HG02981 (cell line): ENCODE results near the gene EMILIN1.
"Not testable (repeated sequence)": the region's sequence is repeated elsewhere in the genome, so short reads cannot be mapped to it uniquely, and the experiment has no call there.

Experiments
- ATAC-seq: cut with Tn5 transposase; IDR thresholded peaks from one replicate; pipeline ENCODE4 v1.9.1; 2021; ENCODE audit warnings: mild to moderate bottlenecking, moderate library complexity; ENCODE audit not compliant: unreplicated experiment

The EMILIN1 gene

DNA sequence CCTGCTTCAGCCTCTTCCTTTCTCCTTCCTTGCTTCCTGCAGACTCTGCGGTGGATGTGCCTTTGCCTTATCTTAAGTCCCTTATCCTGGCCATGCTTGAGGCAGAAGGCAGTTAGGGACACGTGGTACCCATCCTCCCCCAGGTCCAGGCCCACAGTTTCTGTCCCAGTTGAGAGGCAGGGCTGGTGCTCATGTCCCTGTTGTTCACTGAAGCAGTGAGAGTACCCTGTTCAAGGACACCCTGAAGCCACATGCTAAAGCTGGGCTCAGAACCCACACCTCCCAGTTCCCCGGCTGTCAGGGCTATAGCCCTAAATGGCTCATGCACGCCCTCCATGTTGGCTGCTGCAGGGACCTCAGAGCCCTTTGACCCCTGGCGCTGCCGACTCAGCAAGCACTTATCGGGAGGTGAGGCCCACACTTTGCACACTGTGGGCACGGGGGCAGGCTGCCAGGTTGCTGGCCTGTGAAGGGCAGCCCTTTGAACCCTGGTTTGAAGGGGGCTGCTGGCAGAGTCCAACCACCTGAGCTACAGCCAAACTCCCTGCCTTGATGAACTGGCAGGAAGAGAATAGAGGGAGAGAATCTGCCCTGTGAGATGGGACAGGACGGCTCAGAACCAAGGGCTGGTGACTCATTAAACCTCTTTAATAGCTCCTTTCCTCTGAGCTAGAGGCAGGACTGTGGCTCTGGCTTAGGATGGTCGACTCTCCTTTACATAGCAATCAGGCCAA lies 14.4 kb downstream of the EMILIN1 start:
- no peak for ATAC-seq

DNA sequence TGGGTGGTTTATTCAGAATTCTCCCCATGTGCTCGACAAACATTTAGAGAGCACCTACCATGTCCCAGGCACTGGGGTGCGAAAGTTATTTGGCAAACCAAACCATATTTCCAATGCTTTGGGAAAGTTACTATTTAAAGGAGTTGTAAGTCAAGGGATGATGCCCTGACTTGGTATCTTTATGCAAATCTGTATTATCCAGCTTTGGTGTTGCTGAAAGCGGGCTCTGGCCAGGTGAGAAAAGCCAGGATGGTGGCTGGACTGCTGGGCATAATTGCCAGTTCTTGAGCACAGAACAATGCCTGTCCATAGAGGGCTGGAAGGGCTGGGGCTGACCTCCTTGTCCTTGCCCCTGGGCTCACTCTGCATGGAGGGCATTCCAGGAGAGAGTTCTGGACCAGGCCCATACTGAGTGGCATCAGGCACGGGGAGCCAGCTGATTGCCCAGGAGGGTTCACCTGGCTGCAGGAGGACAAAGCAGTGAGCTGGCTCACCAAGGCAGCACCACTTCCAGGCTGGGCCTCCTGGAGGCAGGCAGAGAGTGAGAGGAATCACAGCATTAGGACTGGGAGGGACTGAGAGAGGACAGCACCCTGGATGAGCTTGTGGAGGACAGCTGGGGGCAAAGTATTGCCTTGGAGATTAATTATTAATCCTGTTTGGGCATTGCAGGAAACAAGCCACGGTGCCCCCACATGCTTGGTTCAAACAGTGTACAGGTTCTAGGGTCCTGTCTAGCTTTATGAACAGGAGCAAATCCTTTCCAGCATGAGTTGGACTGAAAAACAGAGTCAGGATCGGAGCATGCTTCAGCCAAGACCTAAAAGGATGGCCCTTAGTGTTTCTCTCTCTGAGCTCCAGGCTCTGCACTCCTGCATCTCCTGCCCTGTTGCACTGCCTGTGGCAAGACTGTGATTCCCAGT lies 15.3 kb downstream of the EMILIN1 start:
- no peak for ATAC-seq

DNA sequence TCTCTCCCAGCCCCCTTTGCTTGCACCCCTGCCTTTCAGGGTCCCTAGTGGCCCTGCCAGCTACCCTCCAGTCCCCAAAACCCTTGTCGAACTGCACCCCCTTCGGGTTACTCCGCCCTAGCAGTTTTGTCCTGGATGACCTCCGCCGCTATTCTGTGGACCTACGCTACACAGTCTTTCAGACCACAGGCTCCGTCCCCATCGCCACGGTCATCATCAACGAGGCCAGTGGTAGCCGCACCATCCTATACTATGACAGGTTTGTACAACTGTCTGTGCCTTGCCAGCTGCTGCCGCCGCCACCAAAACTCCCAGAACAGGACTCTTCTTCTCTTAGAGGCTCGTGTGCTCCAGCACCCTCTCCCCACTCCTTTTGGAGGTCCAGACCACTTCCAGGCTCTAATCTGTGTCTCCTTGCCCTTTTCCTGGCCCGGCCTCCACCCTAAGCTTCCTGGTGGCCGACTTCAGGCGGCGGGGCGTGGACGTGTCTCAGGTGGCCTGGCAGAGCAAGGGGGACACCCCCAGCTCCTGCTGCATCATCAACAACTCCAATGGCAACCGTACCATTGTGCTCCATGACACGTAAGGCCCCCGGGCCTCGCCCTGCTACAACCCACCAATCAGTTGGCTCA lies 16.1 kb downstream of the EMILIN1 start:
- ATAC-seq: no peak

DNA sequence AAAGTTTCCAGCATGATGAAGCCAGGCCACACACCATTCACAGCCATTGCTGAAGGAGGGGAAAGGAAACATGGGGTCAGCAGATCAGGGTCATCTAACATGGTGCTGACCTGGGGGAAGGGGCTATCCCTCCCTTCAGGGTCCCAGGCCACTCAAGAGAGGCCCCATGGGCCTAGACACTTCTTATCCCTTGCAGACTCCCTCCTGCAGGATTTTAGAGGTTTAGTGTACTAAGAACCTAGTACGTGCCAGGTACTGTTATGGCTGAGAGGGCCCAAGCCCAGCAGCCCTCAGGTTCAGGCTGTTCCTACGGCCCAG lies 17.0 kb downstream of the EMILIN1 start:
- ATAC-seq: no peak

DNA sequence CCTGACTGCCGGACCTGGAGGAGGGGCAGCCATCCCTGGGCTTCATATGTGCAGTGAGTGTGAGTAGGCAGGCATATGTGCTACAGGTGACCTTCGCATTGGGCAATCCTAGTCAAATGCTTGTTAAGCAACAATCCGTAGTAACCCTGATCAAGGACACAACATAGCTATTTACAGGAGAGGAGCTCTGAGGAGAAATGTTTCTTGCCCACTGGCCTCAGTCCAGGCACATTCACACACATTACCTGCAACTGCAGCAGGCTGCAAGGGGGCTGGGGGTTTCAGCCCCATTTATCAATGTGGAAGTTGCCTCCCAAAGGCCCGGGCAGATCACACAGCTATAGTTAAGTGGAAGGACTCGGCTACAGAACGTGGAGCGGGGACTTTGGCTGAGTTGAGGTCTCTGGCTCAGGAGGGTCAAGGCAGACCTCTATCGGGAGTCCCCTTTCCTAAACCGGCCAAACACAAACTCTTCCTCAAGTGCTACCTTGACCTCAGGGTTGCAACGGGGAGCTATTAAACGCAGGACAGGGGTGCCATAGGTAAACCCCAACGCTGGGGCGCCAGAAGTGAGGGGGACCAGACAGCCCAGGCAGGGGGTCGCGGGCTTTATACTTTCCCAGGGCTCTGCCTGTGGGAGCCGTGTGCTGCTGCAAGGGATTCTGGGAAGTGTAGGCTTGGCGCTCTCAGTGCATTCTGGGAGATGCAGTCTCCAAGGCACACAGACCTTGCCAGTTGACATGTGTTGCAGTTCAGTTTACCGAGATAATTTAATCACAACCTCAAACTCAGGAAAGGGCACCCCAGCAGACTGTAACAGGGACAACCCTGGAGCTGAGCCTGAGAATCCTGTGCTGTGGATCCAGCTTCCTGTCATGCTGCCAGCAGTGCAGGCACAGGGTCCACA lies 17.6 kb downstream of the EMILIN1 start:
- ATAC-seq: peak; percentile 56

DNA sequence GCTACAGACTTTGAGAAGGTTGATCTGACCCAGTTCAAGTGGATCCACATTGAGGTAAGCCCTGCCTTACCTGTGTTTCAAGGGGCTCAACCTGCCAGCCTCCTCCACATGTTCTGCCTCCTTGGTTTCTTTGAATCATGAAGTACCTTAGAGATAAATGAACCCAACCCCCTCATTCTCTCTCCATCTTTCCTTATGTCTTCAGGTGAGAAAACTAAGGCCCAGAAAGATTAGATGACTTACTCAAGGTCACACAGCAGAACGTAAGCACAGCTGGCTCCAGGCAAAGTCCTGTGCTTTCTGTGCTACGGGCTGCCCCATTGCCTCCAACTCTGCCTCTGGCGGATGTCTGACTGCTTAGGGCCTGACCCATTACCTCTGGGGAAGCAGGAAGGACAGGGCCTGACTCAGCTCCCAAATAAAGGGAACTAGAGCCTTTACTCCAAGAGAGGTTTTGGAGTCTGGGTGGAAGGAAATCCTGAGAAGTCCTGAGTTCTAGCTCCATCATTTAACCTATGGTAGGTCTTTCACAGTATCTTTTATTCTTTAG lies 18.4 kb downstream of the EMILIN1 start:
- no peak for ATAC-seq

DNA sequence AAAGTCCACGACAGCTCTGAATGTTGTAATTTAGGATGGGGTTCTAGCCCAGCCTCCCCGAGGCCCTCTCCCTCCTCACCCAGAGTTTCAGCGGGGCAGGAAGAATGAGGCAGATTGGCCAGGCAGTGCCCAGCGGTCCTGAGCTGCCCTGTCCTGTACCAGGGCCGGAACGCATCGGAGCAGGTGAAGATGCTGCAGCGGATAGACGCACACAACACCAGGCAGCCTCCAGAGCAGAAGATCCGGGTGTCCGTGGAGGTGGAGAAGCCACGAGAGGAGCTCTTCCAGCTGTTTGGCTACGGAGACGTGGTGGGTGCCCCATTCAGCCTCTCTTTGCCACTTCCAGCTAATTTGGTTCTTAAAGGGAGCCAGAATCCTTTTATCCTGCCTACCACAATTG lies 18.9 kb downstream of the EMILIN1 start:
- no peak for ATAC-seq

DNA sequence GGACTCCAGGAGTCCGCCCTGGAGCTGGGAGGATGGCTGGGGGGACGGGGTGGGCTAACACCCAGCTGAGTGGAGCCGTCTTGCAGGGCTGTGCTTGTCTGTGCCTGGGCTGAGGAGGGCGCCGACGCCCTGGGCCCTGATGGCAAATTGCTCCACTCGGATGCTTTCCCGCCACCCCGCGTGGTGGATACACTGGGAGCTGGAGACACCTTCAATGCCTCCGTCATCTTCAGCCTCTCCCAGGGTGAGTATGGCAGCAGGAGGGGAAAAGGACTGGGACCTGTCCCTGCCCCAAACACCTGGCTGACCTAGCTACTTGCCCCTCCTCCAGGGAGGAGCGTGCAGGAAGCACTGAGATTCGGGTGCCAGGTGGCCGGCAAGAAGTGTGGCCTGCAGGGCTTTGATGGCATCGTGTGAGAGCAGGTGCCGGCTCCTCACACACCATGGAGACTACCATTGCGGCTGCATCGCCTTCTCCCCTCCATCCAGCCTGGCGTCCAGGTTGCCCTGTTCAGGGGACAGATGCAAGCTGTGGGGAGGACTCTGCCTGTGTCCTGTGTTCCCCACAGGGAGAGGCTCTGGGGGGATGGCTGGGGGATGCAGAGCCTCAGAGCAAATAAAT lies 21.0 kb downstream of the EMILIN1 start:
- no peak for ATAC-seq

DNA sequence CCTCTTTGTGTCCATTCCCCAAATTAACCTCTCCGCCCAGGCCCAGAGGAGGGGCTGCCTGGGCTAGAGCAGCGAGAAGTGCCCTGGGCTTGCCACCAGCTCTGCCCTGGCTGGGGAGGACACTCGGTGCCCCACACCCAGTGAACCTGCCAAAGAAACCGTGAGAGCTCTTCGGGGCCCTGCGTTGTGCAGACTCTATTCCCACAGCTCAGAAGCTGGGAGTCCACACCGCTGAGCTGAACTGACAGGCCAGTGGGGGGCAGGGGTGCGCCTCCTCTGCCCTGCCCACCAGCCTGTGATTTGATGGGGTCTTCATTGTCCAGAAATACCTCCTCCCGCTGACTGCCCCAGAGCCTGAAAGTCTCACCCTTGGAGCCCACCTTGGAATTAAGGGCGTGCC lies 21.6 kb downstream of the EMILIN1 start:
- ATAC-seq: no peak

DNA sequence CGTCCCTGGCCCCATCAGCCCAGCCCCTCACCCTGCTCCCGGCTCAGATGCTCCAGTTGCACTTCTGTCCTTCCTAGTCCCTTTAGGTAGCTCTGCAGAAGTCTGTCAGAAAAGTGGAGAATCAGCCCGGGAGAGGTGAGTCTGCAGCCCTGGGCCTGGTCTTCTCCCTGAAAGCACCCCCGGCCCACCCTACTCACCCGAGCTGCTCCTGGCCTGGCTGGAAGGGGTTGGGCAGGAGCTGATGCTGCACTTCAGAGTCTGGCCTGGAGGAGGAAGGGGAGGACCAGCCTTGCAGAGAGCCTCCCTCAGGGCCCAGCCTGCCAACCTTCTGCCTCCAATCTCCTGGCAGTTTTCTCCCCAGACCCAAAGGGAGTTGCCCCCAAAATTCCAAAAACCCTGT lies 23.9 kb downstream of the EMILIN1 start:
- no peak for ATAC-seq

DNA sequence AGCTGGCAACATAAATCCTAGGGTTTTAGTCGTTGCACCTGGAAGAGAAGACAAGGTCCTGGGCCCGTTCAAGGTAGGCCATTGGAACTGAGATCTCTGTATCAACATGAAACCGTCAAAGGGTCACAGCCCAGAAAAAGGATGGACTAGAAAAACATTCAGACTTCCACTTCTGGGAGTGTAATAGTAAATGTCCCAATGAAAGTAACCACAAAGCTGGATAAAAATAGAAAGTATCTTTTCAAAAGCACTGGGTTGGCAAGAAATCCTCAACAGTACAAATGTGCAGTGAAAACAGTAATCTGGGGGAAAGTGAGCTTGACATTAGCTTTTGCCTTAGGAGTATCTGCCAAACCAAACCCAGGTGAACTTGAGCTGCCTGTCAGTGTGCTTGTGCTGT lies 27.6 kb downstream of the EMILIN1 start:
- no peak for ATAC-seq

DNA sequence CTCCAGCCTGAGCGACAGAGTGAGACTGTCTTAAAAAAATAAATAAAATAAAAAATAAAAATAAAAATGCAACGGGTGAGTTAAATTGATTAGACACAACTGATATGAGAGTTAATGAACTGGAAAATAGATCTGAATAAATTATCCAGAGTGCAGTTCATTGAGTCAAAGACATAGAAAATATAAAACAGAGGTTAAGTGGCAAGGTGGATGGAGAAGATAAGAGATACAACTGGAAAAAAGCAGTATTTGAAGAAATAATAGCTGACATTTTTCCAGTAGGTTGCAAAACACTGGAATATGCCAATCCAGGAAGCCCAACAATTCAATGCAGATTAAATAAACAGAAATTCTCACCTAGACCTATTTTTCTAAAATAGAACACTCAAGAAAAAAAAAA lies 29.8 kb downstream of the EMILIN1 start:
- ATAC-seq: no peak

DNA sequence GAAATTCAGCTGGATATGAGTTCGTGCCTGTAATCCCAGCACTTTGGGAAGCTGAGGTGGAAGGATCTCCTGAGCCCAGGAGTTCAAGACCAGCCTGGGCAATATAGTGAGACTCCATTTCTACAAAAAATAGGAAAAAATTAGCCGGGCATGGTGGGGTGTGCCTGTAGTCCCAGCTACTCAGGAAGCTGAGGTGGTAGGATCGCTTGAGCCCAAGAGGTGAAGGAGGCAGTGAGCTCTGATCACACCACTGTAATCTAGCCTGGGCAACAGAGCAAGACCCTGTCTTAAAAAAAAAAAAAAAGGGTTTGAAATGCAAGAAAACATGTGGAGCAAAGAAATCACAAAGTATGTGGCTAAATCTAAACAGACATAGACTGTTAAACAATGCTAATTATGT lies 30.7 kb downstream of the EMILIN1 start:
- no peak for ATAC-seq

DNA sequence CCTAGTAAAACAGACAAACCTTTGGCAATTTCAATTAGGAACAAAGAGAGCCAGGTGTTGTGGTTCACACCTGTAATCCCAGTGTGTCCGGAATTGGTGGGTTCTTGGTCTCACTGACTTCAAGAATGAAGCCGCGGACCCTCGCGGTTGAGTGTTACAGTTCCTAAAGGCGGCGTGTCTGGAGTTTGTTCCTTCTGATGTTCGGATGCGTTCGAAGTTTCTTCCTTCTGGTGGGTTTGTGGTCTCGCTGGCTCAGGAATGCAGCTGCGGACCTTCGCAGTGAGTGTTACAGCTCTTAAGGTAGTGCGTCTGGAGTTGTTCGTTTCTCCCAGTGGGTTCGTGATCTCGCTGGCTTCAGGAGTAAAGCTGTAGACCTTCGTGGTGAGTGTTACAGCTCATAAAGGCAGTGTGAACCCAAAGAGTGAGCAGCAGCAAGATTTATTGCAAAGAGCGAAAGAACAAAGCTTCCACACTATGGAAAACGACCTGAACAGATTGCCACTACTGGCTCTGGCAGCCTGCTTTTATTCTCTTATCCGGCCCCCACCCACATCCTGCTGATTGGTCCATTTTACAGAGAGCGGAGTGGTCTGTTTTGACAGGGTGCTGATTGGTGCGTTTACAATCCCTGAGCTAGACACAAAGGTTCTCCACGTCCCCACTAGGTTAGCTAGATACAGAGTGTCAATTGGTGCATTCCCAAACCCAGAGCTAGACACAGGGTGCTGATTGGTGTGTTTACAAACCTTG lies 32.4 kb downstream of the EMILIN1 start:
- not testable (repeated sequence) for ATAC-seq

DNA sequence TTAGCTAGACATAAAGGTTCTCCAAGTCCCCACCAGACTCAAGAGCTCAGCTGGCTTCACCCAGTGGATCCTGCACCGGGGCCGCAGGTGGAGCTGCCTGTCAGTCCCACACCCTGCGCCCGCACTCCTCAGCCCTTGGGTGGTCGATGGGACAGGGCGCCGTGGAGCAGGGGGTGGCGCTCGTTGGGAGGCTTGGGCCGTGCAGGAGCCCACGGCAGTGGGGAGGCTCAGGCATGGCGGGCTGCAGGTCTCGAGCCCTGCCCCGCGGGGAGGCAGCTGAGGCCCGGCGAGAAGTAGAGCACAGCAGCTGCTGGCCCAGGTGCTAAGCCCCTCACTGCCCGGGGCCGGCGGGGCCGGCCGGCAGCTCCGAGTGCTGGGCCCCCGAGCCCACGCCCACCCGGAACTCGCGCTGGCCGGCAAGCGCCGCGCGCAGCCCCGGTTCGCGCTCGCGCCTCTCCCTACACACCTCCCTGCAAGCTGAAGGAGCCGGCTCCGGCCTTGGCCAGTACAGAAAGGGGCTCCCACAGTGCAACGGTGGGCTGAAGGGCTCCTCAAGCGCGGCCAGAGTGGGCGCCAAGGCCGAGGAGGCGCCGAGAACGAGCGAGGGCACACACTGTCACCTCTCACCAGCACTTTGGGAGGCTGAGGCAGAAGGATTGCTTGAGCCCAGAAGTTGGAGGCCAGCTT lies 33.1 kb downstream of the EMILIN1 start:
- not testable (repeated sequence) for ATAC-seq

DNA sequence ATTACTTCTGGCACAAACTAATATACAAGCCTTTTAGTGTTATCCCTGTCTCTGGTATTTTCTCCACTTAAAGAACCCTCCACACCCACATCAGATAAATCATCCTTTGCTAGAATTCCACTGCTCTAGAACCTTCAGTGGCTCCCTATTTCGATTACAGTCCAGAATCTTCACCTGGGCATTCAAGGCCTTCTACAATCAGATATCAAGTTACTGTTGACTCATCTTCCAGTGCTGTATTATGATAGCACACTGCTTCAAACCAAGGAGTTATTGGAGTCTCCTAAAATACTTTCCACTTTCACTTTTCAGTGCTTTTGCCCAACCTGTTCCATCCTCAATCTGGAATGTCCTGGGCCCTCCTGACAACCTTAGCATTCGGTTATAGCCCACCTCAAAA lies 37.1 kb downstream of the EMILIN1 start:
- no peak for ATAC-seq

DNA sequence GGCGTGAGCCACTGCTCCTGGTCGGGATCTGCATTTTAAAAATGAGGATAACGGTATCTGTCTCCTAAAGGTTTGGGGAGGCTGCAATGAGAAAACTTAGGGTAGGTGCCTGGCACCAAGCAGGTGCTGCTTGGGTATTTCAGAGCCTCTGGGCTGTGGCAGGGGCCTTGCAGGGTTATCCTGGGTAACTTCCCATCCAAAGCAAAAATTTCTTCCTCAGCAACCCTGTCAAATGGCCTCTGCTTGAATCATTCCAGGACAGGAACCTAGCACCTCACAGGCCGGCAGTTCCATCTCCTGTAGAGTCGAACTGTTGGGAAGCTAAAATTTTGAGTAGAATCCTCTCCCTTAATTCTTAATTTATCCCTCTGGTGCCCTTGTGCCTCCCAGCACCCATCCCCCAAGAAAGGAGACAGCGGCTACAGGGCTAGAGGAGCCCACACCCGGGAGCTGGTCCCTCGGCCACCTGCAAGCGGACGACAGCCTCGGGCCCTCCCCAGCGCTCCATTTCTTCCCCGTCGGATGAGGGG lies 39.6 kb downstream of the EMILIN1 start:
- ATAC-seq: no peak

DNA sequence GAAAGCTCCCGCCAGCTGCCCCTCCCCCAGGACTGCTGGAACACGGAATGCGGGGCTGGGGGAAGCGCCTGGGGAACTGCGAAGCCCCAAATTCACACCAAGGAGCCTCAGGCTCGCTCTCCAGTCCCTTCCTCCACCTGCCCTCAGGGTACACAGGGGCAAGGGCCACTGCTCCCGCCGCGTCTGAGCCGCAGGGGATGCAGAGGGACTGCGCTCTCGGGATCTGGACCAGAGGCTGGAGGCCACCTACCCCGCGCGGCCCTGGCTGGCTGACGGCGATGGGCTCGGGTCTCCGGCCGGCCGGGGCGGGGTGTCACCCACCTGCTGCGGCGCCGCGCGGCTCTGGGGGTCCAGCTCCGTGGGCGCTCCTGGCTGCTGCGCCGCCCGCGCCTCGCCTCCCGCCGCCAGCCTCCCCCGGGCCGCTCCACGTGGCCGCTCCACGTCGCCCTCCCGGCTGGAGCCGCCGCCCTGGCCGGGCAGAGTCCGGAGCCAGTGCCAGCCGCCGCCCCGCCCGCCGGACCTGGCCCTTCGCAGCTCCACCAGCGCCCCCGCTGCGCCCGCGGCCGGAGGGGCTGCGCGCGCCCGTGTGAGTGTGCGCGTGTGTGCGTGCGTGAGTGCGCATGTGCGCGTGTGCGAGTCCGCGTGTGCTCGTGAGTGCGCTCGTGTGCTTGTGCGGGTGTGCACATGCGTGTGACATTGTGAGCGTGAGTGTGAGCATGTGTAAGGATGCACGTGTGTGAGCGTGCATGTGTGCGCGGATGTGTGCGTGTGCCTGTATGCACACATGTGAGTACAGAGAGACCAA lies 40.3 kb downstream of the EMILIN1 start, which contains the start of gene CGREF1:
TSS of gene CGREF1 (minus strand) at position 604 of the 805 bp plus-strand sequence. CDS start 14,762 bp downstream, outside the sequence.
- ATAC-seq: no peak
